IMR-90 (cell line): Measurements from ENCODE around the gene ZBTB46. TPM values are rescaled to one million over a fixed set of nuclear protein-coding genes. Genes with fewer than 3 reads are reported as not detected.

ENCODE experiments used
- ATAC-seq: fragments of 200-7000 bp; cut with Tn5 transposase; 2 replicates; pipeline ENCODE4 v1.9.1; 2020; ENCODE audit warnings: low read depth, mild to moderate bottlenecking, moderate library complexity
- BruUV-seq: library from RNA; stranded (reverse); fragments of 400-500 nt; replicated peaks from 2 replicates; lab custom pipeline; 2021; lab: Mats Ljungman, UMichigan
- CTCF ChIA-PET: fragments of 300-600 bp; formaldehyde crosslinking; extraction: SDS; loops from one replicate; lab custom pipeline; 2021; ENCODE audit warnings: antibody characterized with exemption; lab: Yijun Ruan, JAX
- POLR2A ChIA-PET: fragments of 300-600 bp; sonication (Branson Sonifier 250); formaldehyde crosslinking; loops from one replicate; lab custom pipeline; 2022; ENCODE audit warnings: antibody characterized with exemption; ENCODE audit not compliant: unreplicated experiment; lab: Charles Lee
- DNase-seq: peaks from one replicate; pipeline ENCODE4 v3.0.0; 2013
- H2AFZ ChIP-seq: replicated peaks from 2 replicates; pipeline ENCODE3; 2013; ENCODE audit warnings: low read length, mild to moderate bottlenecking; ENCODE audit not compliant: poor library complexity
- H2AK5ac ChIP-seq: 2 replicates; pipeline ENCODE4 v1.6.1; 2013; ENCODE audit warnings: low read depth, low read length, inconsistent platforms
- H2AK9ac ChIP-seq: replicated peaks from 2 replicates; pipeline ENCODE3; 2013; ENCODE audit warnings: mild to moderate bottlenecking, low read depth, low read length, moderate library complexity; ENCODE audit not compliant: poor library complexity
- H2BK120ac ChIP-seq: 2 replicates; pipeline ENCODE4 v1.6.1; 2013; ENCODE audit warnings: low read depth, low read length, inconsistent platforms
- H2BK15ac ChIP-seq: 3 replicates; pipeline ENCODE4 v1.6.1; 2013; ENCODE audit warnings: low read depth, low read length, inconsistent platforms
- H2BK20ac ChIP-seq: 2 replicates; pipeline ENCODE4 v1.6.1; 2013; ENCODE audit warnings: low read depth, mild to moderate bottlenecking, inconsistent platforms, low read length, moderate library complexity
- H2BK5ac ChIP-seq: 2 replicates; pipeline ENCODE4 v1.6.1; 2013; ENCODE audit warnings: mild to moderate bottlenecking, low read depth, low read length, inconsistent platforms; ENCODE audit not compliant: poor library complexity, severe bottlenecking
- H3K14ac ChIP-seq: replicated peaks from 2 replicates; pipeline ENCODE4 v1.6.1; 2013; ENCODE audit warnings: low read depth, low read length, inconsistent platforms
- H3K18ac ChIP-seq: 2 replicates; pipeline ENCODE4 v1.6.1; 2013; ENCODE audit warnings: low read depth, low read length, control low read depth
- H3K23ac ChIP-seq: 2 replicates; pipeline ENCODE4 v1.6.1; 2013; ENCODE audit warnings: low read depth, low read length, inconsistent platforms
- H3K27ac ChIP-seq: 2 replicates; pipeline ENCODE4 v1.5.1; 2013; ENCODE audit warnings: mild to moderate bottlenecking, control low read depth, low read length; ENCODE audit not compliant: insufficient read depth
- H3K27me3 ChIP-seq: 2 replicates; pipeline ENCODE4 v1.6.1; 2013; ENCODE audit warnings: low read length; ENCODE audit not compliant: control insufficient read depth, insufficient read depth
- H3K36me3 ChIP-seq: 2 replicates; pipeline ENCODE4 v1.6.1; 2013; ENCODE audit warnings: low read length, mixed read lengths; ENCODE audit not compliant: control insufficient read depth, insufficient read depth
- H3K4ac ChIP-seq: 2 replicates; pipeline ENCODE4 v1.6.1; 2013; ENCODE audit warnings: low read depth, low read length, inconsistent platforms
- H3K4me1 ChIP-seq: 2 replicates; pipeline ENCODE4 v1.6.1; 2013; ENCODE audit warnings: low read length, mixed read lengths; ENCODE audit not compliant: control insufficient read depth, insufficient read depth
- H3K4me2 ChIP-seq: 2 replicates; pipeline ENCODE4 v1.6.1; 2013; ENCODE audit warnings: low read depth, mild to moderate bottlenecking, control low read depth, low read length, moderate library complexity
- H3K4me3 ChIP-seq: 2 replicates; pipeline ENCODE4 v1.5.1; 2013; ENCODE audit warnings: low read depth, mild to moderate bottlenecking, control low read depth, low read length, moderate library complexity; ENCODE audit not compliant: insufficient read depth
- H3K56ac ChIP-seq: 2 replicates; pipeline ENCODE4 v1.6.1; 2013; ENCODE audit warnings: low read length, inconsistent platforms; ENCODE audit not compliant: insufficient read depth; ENCODE audit errors: extremely low read depth
- H3K79me1 ChIP-seq, 2 experiments: 2 replicates each; pipeline ENCODE4 v1.6.1; 2013; ENCODE audit warnings: low read length in 2 of 2, inconsistent platforms in 1 of 2, low read depth in 1 of 2
- H3K9ac ChIP-seq: 2 replicates; pipeline ENCODE4 v1.6.1; 2013; ENCODE audit warnings: low read depth, low read length, control low read depth
- H3K9me1 ChIP-seq: 2 replicates; pipeline ENCODE4 v1.6.1; 2013; ENCODE audit warnings: low read length, inconsistent platforms; ENCODE audit not compliant: insufficient read depth
- H3K9me3 ChIP-seq: 2 replicates; pipeline ENCODE4 v1.6.1; 2013; ENCODE audit warnings: low read length; ENCODE audit not compliant: control insufficient read depth, insufficient read depth
- H4K20me1 ChIP-seq: 2 replicates; pipeline ENCODE4 v1.6.1; 2013; ENCODE audit warnings: low read length, inconsistent platforms; ENCODE audit not compliant: insufficient read depth
- H4K5ac ChIP-seq: 2 replicates; pipeline ENCODE4 v1.6.1; 2013; ENCODE audit warnings: mild to moderate bottlenecking, low read depth, low read length, control low read depth
- H4K8ac ChIP-seq, 2 experiments: 2 replicates each; pipeline ENCODE4 v1.6.1; 2013; ENCODE audit warnings: low read depth in 2 of 2, low read length in 2 of 2, control low read depth in 1 of 2, inconsistent platforms in 1 of 2
- H4K91ac ChIP-seq: 2 replicates; pipeline ENCODE4 v1.6.1; 2013; ENCODE audit warnings: low read depth, low read length, inconsistent platforms; ENCODE audit not compliant: insufficient read depth
- CHD1 ChIP-seq: IDR thresholded peaks from 2 replicates; pipeline ENCODE4 v1.6.1; 2012; ENCODE audit warnings: low read depth, low read length, improper control_type of control experiment
- CTCF ChIP-seq: conservative IDR thresholded peaks from 2 replicates; pipeline ENCODE4 v1.5.1; 2012; ENCODE audit warnings: mild to moderate bottlenecking, low read depth, low read length, improper control_type of control experiment
- MAZ ChIP-seq: IDR thresholded peaks from 2 replicates; pipeline ENCODE4 v1.6.1; 2012; ENCODE audit warnings: low read depth, mild to moderate bottlenecking, low read length, improper control_type of control experiment, moderate library complexity, borderline replicate concordance
- NFE2L2 ChIP-seq: fragments of 150-350 bp; IDR thresholded peaks from 2 replicates; pipeline ENCODE4 v1.6.1; 2016; ENCODE audit warnings: low read depth, mild to moderate bottlenecking, low read length
- POLR2A ChIP-seq: IDR thresholded peaks from 2 replicates; pipeline ENCODE4 v1.6.1; 2012; ENCODE audit warnings: mild to moderate bottlenecking, low read depth, low read length
- RAD21 ChIP-seq: IDR thresholded peaks from 2 replicates; pipeline ENCODE4 v1.6.1; 2012; ENCODE audit warnings: low read length, improper control_type of control experiment
- RCOR1 ChIP-seq: IDR thresholded peaks from 2 replicates; pipeline ENCODE4 v1.6.1; 2012; ENCODE audit warnings: mild to moderate bottlenecking, low read length, improper control_type of control experiment; ENCODE audit not compliant: insufficient replicate concordance
- RFX5 ChIP-seq: IDR thresholded peaks from 2 replicates; pipeline ENCODE4 v1.8.0; 2012; ENCODE audit warnings: low read depth, mild to moderate bottlenecking, low read length, moderate library complexity
- WGBS, 2 experiments: methylation state at CpG; one replicate each; pipeline versions ENCODE4 v1.1.5 to v1.1.7; 2013; ENCODE audit warnings: missing lambda C conversion rate in 2 of 2; ENCODE audit not compliant: insufficient read length in 1 of 2; ENCODE audit errors: extremely low coverage in 2 of 2; 5-methylcytosine and 5-hydroxymethylcytosine counted together
- dilution Hi-C: fragments of 300-500 bp; cut with HindIII; formaldehyde crosslinking; loops from one replicate; pipeline ENCODE4 v1.14.3; 2018; ENCODE audit warnings: low sequenced_read_pairs; ENCODE audit not compliant: unreplicated experiment
- in situ Hi-C: fragments of 300-500 bp; cut with MboI; formaldehyde crosslinking; loops from 3 replicates; pipeline ENCODE4 v1.14.3; 2019; ENCODE audit warnings: low sequenced_read_pairs, inconsistent platforms, mixed read lengths
- intact Hi-C: fragments of 100-400 bp; cut with micrococcal nuclease; formaldehyde crosslinking; loops from 2 replicates; pipeline ENCODE4 v1.10.0; 2022
- polyA plus RNA-seq, 3 experiments: library from polyadenylated mRNA; depleted of rRNA; stranded (reverse); fragments of >200 nt; gene quantifications; 2 replicates each; pipeline ENCODE4 v1.2.3, GENCODE V29; 2012; ENCODE audit warnings: low replicate concordance in 1 of 3
- total RNA-seq: library from RNA; depleted of rRNA; stranded (reverse); fragments of >200 nt; gene quantifications from 2 replicates; pipeline ENCODE4 v1.2.3, GENCODE V29; 2012
- TF ChIP-seq, protein P1 (sequence below): fragments of 150-350 bp; IDR thresholded peaks from 2 replicates; pipeline ENCODE4 v1.6.1; 2017; ENCODE audit warnings: mild to moderate bottlenecking, antibody characterized with exemption, low read length, low read depth
- TF ChIP-seq, protein P2 (sequence below): fragments of 150-350 bp; IDR thresholded peaks from 2 replicates; pipeline ENCODE4 v1.6.1; 2016; ENCODE audit warnings: low read depth, mild to moderate bottlenecking, low read length, moderate library complexity, borderline replicate concordance

The ZBTB46 gene
- total and polyA plus RNA-seq, 2 of the 4 experiments (the other 2 are of a cell fraction), result 4.2 to 14.9 TPM

DNA sequence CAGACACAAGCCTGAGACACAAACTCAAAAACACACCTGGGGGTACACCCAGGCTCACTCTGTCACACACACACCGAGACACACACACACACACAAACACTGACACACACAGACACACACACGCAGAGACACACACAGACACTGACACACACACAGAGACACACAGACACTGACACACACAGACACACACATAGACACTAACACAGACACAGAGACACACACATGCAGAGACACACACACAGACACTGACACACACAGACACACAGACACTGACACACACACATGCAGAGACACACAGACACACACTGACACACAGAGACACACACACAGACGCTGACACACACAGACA lies 15.8 kb upstream of the ZBTB46 start:
- Histone ChIP-seq H3K27me3 (peaks cover 6% of the 10 kb centered on the region), H2BK5ac (peak overlapping the region; percentile 37), H3K23ac (peak overlapping the region; percentile 88; the same call in 1 of the 2 replicates), H3K56ac (no peak overlapping the region), H3K4me2 (no peak overlapping the region), H3K9me1 (0 out of 2 replicates have a peak, but pooled peaks cover 5% of the 10 kb centered on the region), H4K20me1 (no peaks in the 10 kb centered on the region), H3K27ac (no peak overlapping the region), H3K9me3 (no peaks in the 10 kb centered on the region), H4K8ac (peak overlapping the region in 1 of 2 experiments; percentile 24; a peak in 1 of 4 replicates), H2AK5ac (peak overlapping the region; percentile 95), H3K4ac (peak overlapping the region; percentile 67), H2BK20ac (no peak overlapping the region), H3K36me3 (no peaks in the 10 kb centered on the region), H2AK9ac (peak overlapping the region; percentile 91), H3K79me1 (no peaks in the 10 kb centered on the region), H4K91ac (no peak overlapping the region), H4K5ac (no peak overlapping the region), H2AFZ (peak overlapping the region; percentile 91), H3K9ac (no peak overlapping the region), H3K4me1 (peaks cover 8% of the 10 kb centered on the region), H2BK15ac (peak overlapping the region; percentile 80; the same call in 2 of the 3 replicates), H3K14ac (peak overlapping the region; percentile 12; the same call in 1 of the 2 replicates), H3K4me3 (no peak overlapping the region), H3K18ac (no peak overlapping the region), H2BK120ac (peak overlapping the region; percentile 16; the same call in 1 of the 2 replicates)
- TF ChIP-seq NFE2L2 (no peak), RFX5 (no peak), RCOR1 (no peak), CTCF (no peak), MAZ (no peak), CHD1 (no peak), POLR2A (no peak), RAD21 (no peak)
- TF ChIP-seq, protein P1, sequence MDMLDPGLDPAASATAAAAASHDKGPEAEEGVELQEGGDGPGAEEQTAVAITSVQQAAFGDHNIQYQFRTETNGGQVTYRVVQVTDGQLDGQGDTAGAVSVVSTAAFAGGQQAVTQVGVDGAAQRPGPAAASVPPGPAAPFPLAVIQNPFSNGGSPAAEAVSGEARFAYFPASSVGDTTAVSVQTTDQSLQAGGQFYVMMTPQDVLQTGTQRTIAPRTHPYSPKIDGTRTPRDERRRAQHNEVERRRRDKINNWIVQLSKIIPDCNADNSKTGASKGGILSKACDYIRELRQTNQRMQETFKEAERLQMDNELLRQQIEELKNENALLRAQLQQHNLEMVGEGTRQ, result no peak
- TF ChIP-seq, protein P2, sequence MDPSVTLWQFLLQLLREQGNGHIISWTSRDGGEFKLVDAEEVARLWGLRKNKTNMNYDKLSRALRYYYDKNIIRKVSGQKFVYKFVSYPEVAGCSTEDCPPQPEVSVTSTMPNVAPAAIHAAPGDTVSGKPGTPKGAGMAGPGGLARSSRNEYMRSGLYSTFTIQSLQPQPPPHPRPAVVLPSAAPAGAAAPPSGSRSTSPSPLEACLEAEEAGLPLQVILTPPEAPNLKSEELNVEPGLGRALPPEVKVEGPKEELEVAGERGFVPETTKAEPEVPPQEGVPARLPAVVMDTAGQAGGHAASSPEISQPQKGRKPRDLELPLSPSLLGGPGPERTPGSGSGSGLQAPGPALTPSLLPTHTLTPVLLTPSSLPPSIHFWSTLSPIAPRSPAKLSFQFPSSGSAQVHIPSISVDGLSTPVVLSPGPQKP, result no peak
- dilution Hi-C loops (no loop called here), intact Hi-C loops (no loop called here), in situ Hi-C loops (no loop called here)
- ATAC-seq (no peak), DNase-seq (no peak)
- BruUV-seq, result no TSS peak
- ChIA-PET CTCF (no interaction called here), POLR2A (no interaction called here)
- WGBS, 2 experiments, result 33% methylated on average over 1 of the region's 3 CpGs; no CpG with 5 or more reads in 1 of the 2 experiments
